H9 (cell line): Measurements from ENCODE around the gene NACC2. TPM values are rescaled to one million over a fixed set of nuclear protein-coding genes. Genes with fewer than 3 reads are reported as not detected.

Source experiments
- DNase-seq: peaks from one replicate; pipeline ENCODE4 v3.0.0-alpha.2; 2017
- H2AFZ ChIP-seq: one replicate; pipeline ENCODE4 v1.6.1; 2013; ENCODE audit warnings: mild to moderate bottlenecking, low read length, control low read depth, moderate library complexity
- H2AK5ac ChIP-seq: 2 replicates; pipeline ENCODE4 v1.6.1; 2013; ENCODE audit warnings: low read length, control low read depth, mixed read lengths; ENCODE audit not compliant: insufficient read length
- H2BK120ac ChIP-seq: one replicate; pipeline ENCODE4 v1.6.1; 2013; ENCODE audit warnings: low read depth, mild to moderate bottlenecking, low read length, control low read depth, inconsistent platforms; ENCODE audit not compliant: poor library complexity, severe bottlenecking
- H2BK12ac ChIP-seq: 2 replicates; pipeline ENCODE4 v1.6.1; 2013; ENCODE audit warnings: low read length, control low read depth, mixed read lengths, low read depth; ENCODE audit not compliant: insufficient read length
- H2BK15ac ChIP-seq: 2 replicates; pipeline ENCODE4 v1.6.1; 2013; ENCODE audit warnings: low read depth, low read length, control low read depth
- H2BK20ac ChIP-seq: one replicate; pipeline ENCODE4 v1.6.1; 2013; ENCODE audit warnings: low read depth, mild to moderate bottlenecking, low read length, control low read depth, inconsistent platforms; ENCODE audit not compliant: poor library complexity, severe bottlenecking
- H2BK5ac ChIP-seq: 2 replicates; pipeline ENCODE4 v1.6.1; 2013; ENCODE audit warnings: low read length, control low read depth, mixed read lengths; ENCODE audit not compliant: insufficient read length
- H3K14ac ChIP-seq: 2 replicates; pipeline ENCODE4 v1.6.1; 2013; ENCODE audit warnings: low read length, control low read depth; ENCODE audit not compliant: insufficient read depth
- H3K18ac ChIP-seq: 2 replicates; pipeline ENCODE4 v1.6.1; 2013; ENCODE audit warnings: low read depth, mild to moderate bottlenecking, mixed read lengths, low read length, control low read depth; ENCODE audit not compliant: insufficient read length
- H3K23ac ChIP-seq: 2 replicates; pipeline ENCODE4 v1.6.1; 2013; ENCODE audit warnings: low read length, control low read depth, mixed read lengths, low read depth; ENCODE audit not compliant: insufficient read length
- H3K23me2 ChIP-seq: 2 replicates; pipeline ENCODE4 v1.6.1; 2013; ENCODE audit warnings: low read depth, mild to moderate bottlenecking, mixed read lengths, low read length, control low read depth; ENCODE audit not compliant: insufficient read length, poor library complexity, severe bottlenecking
- H3K27ac ChIP-seq: 2 replicates; pipeline ENCODE4 v1.5.1; 2013; ENCODE audit warnings: low read length, control low read depth, mixed read lengths, low read depth; ENCODE audit not compliant: insufficient read length
- H3K27me3 ChIP-seq: 2 replicates; pipeline ENCODE4 v1.6.1; 2013; ENCODE audit warnings: low read length, control low read depth, inconsistent platforms; ENCODE audit not compliant: insufficient read depth
- H3K4ac ChIP-seq: 2 replicates; pipeline ENCODE4 v1.6.1; 2013; ENCODE audit warnings: low read depth, mild to moderate bottlenecking, control low read depth, inconsistent platforms, low read length, moderate library complexity
- H3K4me1 ChIP-seq: 2 replicates; pipeline ENCODE4 v1.6.1; 2013; ENCODE audit warnings: low read length, control low read depth, inconsistent platforms; ENCODE audit not compliant: insufficient read depth
- H3K4me2 ChIP-seq: 2 replicates; pipeline ENCODE4 v1.6.1; 2013; ENCODE audit warnings: low read length, control low read depth, mixed read lengths; ENCODE audit not compliant: insufficient read length, insufficient read depth
- H3K56ac ChIP-seq: 2 replicates; pipeline ENCODE4 v1.6.1; 2013; ENCODE audit warnings: low read depth, mild to moderate bottlenecking, mixed read lengths, low read length, control low read depth; ENCODE audit not compliant: insufficient read length
- H3K79me1 ChIP-seq: 2 replicates; pipeline ENCODE4 v1.6.1; 2013; ENCODE audit warnings: low read depth, mild to moderate bottlenecking, moderate library complexity, low read length, control low read depth, inconsistent platforms; ENCODE audit not compliant: insufficient read depth, poor library complexity, severe bottlenecking
- H3K79me2 ChIP-seq: 2 replicates; pipeline ENCODE4 v1.6.1; 2013; ENCODE audit warnings: low read length, control low read depth, inconsistent platforms; ENCODE audit not compliant: insufficient read depth
- H3K9ac ChIP-seq: 2 replicates; pipeline ENCODE4 v1.6.1; 2013; ENCODE audit warnings: low read length, control low read depth, mixed read lengths; ENCODE audit not compliant: insufficient read length; ENCODE audit errors: extremely low read depth
- H3K9me3 ChIP-seq: one replicate; pipeline ENCODE4 v1.6.1; 2013; ENCODE audit warnings: low read depth, low read length, inconsistent platforms; ENCODE audit not compliant: control insufficient read depth
- H3T11ph ChIP-seq: one replicate; pipeline ENCODE4 v1.6.1; 2013; ENCODE audit warnings: mild to moderate bottlenecking, low read length, control low read depth, inconsistent platforms
- H4K20me1 ChIP-seq: one replicate; pipeline ENCODE4 v1.6.1; 2013; ENCODE audit not compliant: control insufficient read depth, insufficient read length, insufficient read depth
- H4K5ac ChIP-seq: 2 replicates; pipeline ENCODE4 v1.6.1; 2013; ENCODE audit warnings: low read depth, mild to moderate bottlenecking, mixed read lengths, low read length, control low read depth; ENCODE audit not compliant: insufficient read length
- H4K8ac ChIP-seq: replicated peaks from 2 replicates; pipeline ENCODE4 v1.6.1; 2013; ENCODE audit warnings: low read length, control low read depth, mixed read lengths, low read depth; ENCODE audit not compliant: insufficient read length
- H4K91ac ChIP-seq: 2 replicates; pipeline ENCODE4 v1.6.1; 2013; ENCODE audit warnings: low read depth, mild to moderate bottlenecking, moderate library complexity, mixed read lengths, low read length, control low read depth; ENCODE audit not compliant: insufficient read length
- H3K27ac Mint-ChIP-seq, 3 experiments: 2 replicates in 2 of 3; 3 replicates in 1 of 3; pipeline ENCODE4 v1.8.0; 2020 to 2021; ENCODE audit warnings: mixed read lengths in 3 of 3, mild to moderate bottlenecking in 1 of 3, moderate library complexity in 1 of 3
- H3K27me3 Mint-ChIP-seq: 2 replicates; pipeline ENCODE4 v1.8.0; 2021; ENCODE audit warnings: low read depth, mild to moderate bottlenecking, moderate library complexity, mixed read lengths
- H3K36me3 Mint-ChIP-seq, 3 experiments: 2 replicates in 2 of 3; 3 replicates in 1 of 3; pipeline ENCODE4 v1.8.0; 2020 to 2021; ENCODE audit warnings: low read depth in 3 of 3, mixed read lengths in 3 of 3; ENCODE audit not compliant: insufficient read depth in 1 of 3
- H3K4me1 Mint-ChIP-seq, 2 experiments: 2 replicates each; pipeline ENCODE4 v1.8.0; 2020; ENCODE audit warnings: mixed read lengths in 2 of 2
- H3K4me3 Mint-ChIP-seq, 2 experiments: 2 replicates in 1 of 2; 3 replicates in 1 of 2; pipeline ENCODE4 v1.8.0; 2020 to 2021; ENCODE audit warnings: mild to moderate bottlenecking in 2 of 2, mixed read lengths in 2 of 2, moderate library complexity in 1 of 2
- H3K9me3 Mint-ChIP-seq, 2 experiments: 2 replicates in 1 of 2; 3 replicates in 1 of 2; pipeline ENCODE4 v1.8.0; 2020; ENCODE audit warnings: mild to moderate bottlenecking in 2 of 2, mixed read lengths in 2 of 2, moderate library complexity in 1 of 2
- CTCF ChIP-seq: fragments of 200-600 bp; sonication (generic); conservative IDR thresholded peaks from 3 replicates; pipeline ENCODE4 v1.8.0; 2021; ENCODE audit warnings: antibody characterized with exemption, mild to moderate bottlenecking
- WGBS: extraction: QIAGEN DNeasy Blood & Tissue Kit; methylation state at CpG from one replicate; pipeline ENCODE4 v1.1.7; 2013; ENCODE audit warnings: missing lambda C conversion rate, low lambda C conversion rate, mixed read lengths; ENCODE audit not compliant: insufficient read length; ENCODE audit errors: extremely low coverage; 5-methylcytosine and 5-hydroxymethylcytosine counted together
- total RNA-seq: library from RNA; stranded (reverse); gene quantifications from 2 replicates; pipeline ENCODE4 v1.2.1, GENCODE V29; 2021

Gene NACC2
- total RNA-seq, 1 experiment from 2014 or later: 11.5 TPM

GRCh38 chr9:135963338-135963737, 131.8 kb downstream of the NACC2 start:
- Mint-ChIP-seq H3K27me3 (peaks cover 12% of the 10 kb centered on the region), H3K4me3 (no peak overlapping the region), H3K36me3 (peaks cover 0 to 5% (median under 1%) of the 10 kb centered on the region in 3 experiments; a peak in 2 of 7 replicates), H3K27ac (no peak overlapping the region), H3K9me3 (peaks cover 0 to 4% of the 10 kb centered on the region in 2 experiments; a peak in 2 of 5 replicates), H3K4me1 (peaks cover 29 to 32% of the 10 kb centered on the region in 2 experiments)
- H3K79me1 ChIP-seq: no peaks in the 10 kb centered on the region
- no peak overlapping the region for H3K56ac ChIP-seq
- H4K8ac ChIP-seq: no peak overlapping the region
- no peak overlapping the region for H3K14ac ChIP-seq
- no peaks in the 10 kb centered on the region for H3K27me3 ChIP-seq
- no peak overlapping the region for H3K9ac ChIP-seq
- H2AK5ac ChIP-seq: no peak overlapping the region
- no CpG with 5 or more reads among the region's 8 CpGs for WGBS
- no peak overlapping the region for H3K23ac ChIP-seq
- no peak overlapping the region for H4K5ac ChIP-seq
- H2BK12ac ChIP-seq: no peak overlapping the region
- H3K79me2 ChIP-seq: peaks cover 11% of the 10 kb centered on the region; the same call in 1 of the 2 replicates
- H3K9me3 ChIP-seq: no peaks in the 10 kb centered on the region
- no peak overlapping the region for H3T11ph ChIP-seq
- H3K4me1 ChIP-seq: peaks cover 2% of the 10 kb centered on the region; the same call in 1 of the 2 replicates
- no peak overlapping the region for H3K4ac ChIP-seq
- peaks cover 5% of the 10 kb centered on the region for H3K23me2 ChIP-seq
- no peak overlapping the region for H2BK5ac ChIP-seq
- H2BK20ac ChIP-seq: no peak overlapping the region
- H3K27ac ChIP-seq: no peak overlapping the region
- no peak overlapping the region for H4K91ac ChIP-seq
- H3K18ac ChIP-seq: no peak overlapping the region
- no peak for TF ChIP-seq CTCF
- no peak overlapping the region for H2BK120ac ChIP-seq
- H3K4me2 ChIP-seq: no peak overlapping the region
- DNase-seq: no peak
- no peak overlapping the region for H2BK15ac ChIP-seq
- H2AFZ ChIP-seq: no peak overlapping the region
- peaks cover 3% of the 10 kb centered on the region for H4K20me1 ChIP-seq
